ENCODE data around the gene LDLR.
"Not testable (repeated sequence)": the region's sequence is repeated elsewhere in the genome, so short reads cannot be mapped to it uniquely, and the experiment has no call there.

Gene LDLR

DNA sequence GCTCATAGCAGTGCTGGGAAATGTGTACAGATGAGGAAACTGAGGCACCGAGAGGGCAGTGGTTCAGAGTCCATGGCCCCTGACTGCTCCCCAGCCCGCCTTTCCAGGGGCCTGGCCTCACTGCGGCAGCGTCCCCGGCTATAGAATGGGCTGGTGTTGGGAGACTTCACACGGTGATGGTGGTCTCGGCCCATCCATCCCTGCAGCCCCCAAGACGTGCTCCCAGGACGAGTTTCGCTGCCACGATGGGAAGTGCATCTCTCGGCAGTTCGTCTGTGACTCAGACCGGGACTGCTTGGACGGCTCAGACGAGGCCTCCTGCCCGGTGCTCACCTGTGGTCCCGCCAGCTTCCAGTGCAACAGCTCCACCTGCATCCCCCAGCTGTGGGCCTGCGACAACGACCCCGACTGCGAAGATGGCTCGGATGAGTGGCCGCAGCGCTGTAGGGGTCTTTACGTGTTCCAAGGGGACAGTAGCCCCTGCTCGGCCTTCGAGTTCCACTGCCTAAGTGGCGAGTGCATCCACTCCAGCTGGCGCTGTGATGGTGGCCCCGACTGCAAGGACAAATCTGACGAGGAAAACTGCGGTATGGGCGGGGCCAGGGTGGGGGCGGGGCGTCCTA lies 15.9 kb downstream of the LDLR start:
- no peak for DNase-seq (ENCODE audit: low read depth, low spot score)

GRCh38 chr19:11106477-11106876 lies 17.2 kb downstream of the LDLR start:
- no peak for DNase-seq (ENCODE audit: low read depth, low spot score)

GRCh38 chr19:11108746-11109145 lies 19.5 kb downstream of the LDLR start:
- DNase-seq (ENCODE audit: low read depth, low spot score), result no peak

DNA sequence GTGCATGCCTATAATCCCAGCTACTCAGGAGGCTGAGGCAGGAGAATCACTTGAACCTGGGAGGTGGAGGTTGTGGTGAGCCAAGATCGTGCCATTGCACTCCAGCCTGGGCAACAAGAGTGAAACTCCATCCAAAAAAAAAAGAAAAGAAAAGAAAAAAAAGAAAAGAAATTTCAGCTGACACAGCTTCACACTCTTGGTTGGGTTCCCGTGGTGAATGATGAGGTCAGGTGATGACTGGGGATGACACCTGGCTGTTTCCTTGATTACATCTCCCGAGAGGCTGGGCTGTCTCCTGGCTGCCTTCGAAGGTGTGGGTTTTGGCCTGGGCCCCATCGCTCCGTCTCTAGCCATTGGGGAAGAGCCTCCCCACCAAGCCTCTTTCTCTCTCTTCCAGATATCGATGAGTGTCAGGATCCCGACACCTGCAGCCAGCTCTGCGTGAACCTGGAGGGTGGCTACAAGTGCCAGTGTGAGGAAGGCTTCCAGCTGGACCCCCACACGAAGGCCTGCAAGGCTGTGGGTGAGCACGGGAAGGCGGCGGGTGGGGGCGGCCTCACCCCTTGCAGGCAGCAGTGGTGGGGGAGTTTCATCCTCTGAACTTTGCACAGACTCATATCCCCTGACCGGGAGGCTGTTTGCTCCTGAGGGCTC lies 22.0 kb downstream of the LDLR start:
- no peak for DNase-seq (ENCODE audit: low read depth, low spot score)

- no peak for DNase-seq (ENCODE audit: low read depth, low spot score)
Measured at GRCh38 chr19:11111771-11112144, 22.5 kb downstream of the LDLR start.

- no peak for DNase-seq (ENCODE audit: low read depth, low spot score)
Measured at GRCh38 chr19:11113140-11113708, 24.0 kb downstream of the LDLR start.

- no peak for DNase-seq (ENCODE audit: low read depth, low spot score)
Measured at GRCh38 chr19:11115042-11115441, 25.8 kb downstream of the LDLR start.

- DNase-seq (ENCODE audit: low read depth, low spot score), result no peak
Measured at GRCh38 chr19:11115895-11116446, 26.7 kb downstream of the LDLR start.

- DNase-seq (ENCODE audit: low read depth, low spot score), result no peak
Measured at GRCh38 chr19:11116507-11116906, 27.2 kb downstream of the LDLR start.

GRCh38 chr19:11121963-11122362 lies 32.7 kb downstream of the LDLR start:
- DNase-seq (ENCODE audit: low read depth, low spot score), result not testable (repeated sequence)

- no peak for DNase-seq (ENCODE audit: low read depth, low spot score)
Measured at GRCh38 chr19:11123114-11123513, 33.9 kb downstream of the LDLR start.

DNA sequence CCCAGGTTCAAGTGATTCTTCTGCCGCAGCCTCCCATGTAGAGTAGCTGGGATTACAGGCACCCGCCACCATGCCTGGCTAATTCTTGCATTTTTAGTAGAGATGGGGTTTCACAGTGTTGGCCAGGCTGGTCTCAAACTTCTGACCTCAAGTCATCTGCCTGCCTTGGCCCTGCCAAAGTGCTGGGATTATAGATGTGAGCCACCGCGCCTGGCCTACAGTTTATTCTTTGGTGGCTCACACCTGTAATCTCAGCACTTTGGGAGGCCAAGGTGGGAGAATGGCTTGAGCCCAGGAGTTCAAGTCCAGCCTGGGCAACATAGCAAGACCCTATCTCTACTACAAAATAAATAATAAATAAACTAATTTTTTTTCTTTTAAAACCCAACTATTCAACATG lies 34.9 kb downstream of the LDLR start:
- not testable (repeated sequence) for DNase-seq (ENCODE audit: low read depth, low spot score)

GRCh38 chr19:11125994-11126685 lies 36.9 kb downstream of the LDLR start:
- DNase-seq (ENCODE audit: low read depth, low spot score), result peak; percentile 50

GRCh38 chr19:11127905-11128304 lies 38.6 kb downstream of the LDLR start:
- no peak for DNase-seq (ENCODE audit: low read depth, low spot score)

DNA sequence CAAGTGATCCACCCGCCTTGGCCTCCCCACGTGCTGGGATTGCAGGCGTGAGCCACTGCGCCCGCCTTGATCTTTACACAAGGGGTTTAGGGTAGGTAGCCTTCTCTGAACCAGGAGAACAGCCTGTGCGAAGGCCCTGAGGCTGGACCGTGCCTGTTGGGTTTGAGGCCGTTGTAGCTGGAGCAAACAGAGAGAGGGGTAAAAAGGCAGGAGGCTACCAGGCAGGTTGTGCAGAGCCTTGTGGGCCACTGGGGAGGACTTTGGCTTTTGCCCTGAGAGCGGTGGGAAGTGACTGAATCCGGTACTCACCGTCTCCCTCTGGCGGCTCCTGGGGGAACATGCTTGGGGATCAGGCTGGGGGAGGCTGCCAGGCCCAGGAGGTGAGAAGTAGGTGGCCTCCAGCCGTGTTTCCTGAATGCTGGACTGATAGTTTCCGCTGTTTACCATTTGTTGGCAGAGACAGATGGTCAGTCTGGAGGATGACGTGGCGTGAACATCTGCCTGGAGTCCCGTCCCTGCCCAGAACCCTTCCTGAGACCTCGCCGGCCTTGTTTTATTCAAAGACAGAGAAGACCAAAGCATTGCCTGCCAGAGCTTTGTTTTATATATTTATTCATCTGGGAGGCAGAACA lies 41.7 kb downstream of the LDLR start:
- peak; percentile 25 for DNase-seq (ENCODE audit: low read depth, low spot score)

GRCh38 chr19:11131471-11131870 lies 42.2 kb downstream of the LDLR start:
- DNase-seq (ENCODE audit: low read depth, low spot score), result no peak

- DNase-seq (ENCODE audit: low read depth, low spot score), result no peak
Measured at GRCh38 chr19:11136400-11137101, 47.3 kb downstream of the LDLR start.

- peak; percentile 14 for DNase-seq (ENCODE audit: low read depth, low spot score)
Measured at GRCh38 chr19:11137542-11138384, 48.5 kb downstream of the LDLR start.

GRCh38 chr19:11138601-11139300 lies 49.5 kb downstream of the LDLR start:
- DNase-seq (ENCODE audit: low read depth, low spot score), result no peak

All from activated naive CD8-positive, alpha-beta T cell treated with anti-CD3 and anti-CD28 coated beads, Interleukin-2, amount 50 U/mL, for 16 hours (primary cell).